Hepatocyte (in vitro differentiated cells): ENCODE data around the gene ALX4. TPM values are rescaled to one million over a fixed set of nuclear protein-coding genes. Genes with fewer than 3 reads are reported as not detected.

Experiments
- DNase-seq: peaks from one replicate; pipeline ENCODE4 v3.0.0-alpha.2; 2016; ENCODE audit warnings: low spot score
- H2AFZ ChIP-seq: fragments of 200-600 bp; sonication (generic); 2 replicates; pipeline ENCODE4 v1.6.0; 2016; ENCODE audit warnings: antibody characterized with exemption, mild to moderate bottlenecking
- H3K27ac ChIP-seq: fragments of 200-600 bp; sonication (generic); 2 replicates; pipeline ENCODE4 v1.5.1; 2016; ENCODE audit warnings: mild to moderate bottlenecking
- H3K27me3 ChIP-seq: fragments of 200-600 bp; sonication (generic); 2 replicates; pipeline ENCODE4 v1.6.1; 2016
- H3K36me3 ChIP-seq: fragments of 200-600 bp; sonication (generic); replicated peaks from 2 replicates; pipeline ENCODE4 v1.5.1; 2016; ENCODE audit warnings: low read depth; ENCODE audit not compliant: insufficient read depth
- H3K4me1 ChIP-seq: fragments of 200-600 bp; sonication (generic); 2 replicates; pipeline ENCODE4 v1.5.1; 2016; ENCODE audit warnings: mild to moderate bottlenecking, moderate library complexity; ENCODE audit not compliant: insufficient read depth
- H3K4me2 ChIP-seq: fragments of 200-600 bp; sonication (generic); 2 replicates; pipeline ENCODE4 v1.6.0; 2016
- H3K4me3 ChIP-seq: fragments of 200-600 bp; sonication (generic); 2 replicates; pipeline ENCODE4 v1.5.1; 2016; ENCODE audit warnings: mild to moderate bottlenecking
- H3K79me2 ChIP-seq: fragments of 200-600 bp; sonication (generic); 2 replicates; pipeline ENCODE4 v1.6.0; 2017; ENCODE audit warnings: mild to moderate bottlenecking
- H3K9me2 ChIP-seq: fragments of 200-600 bp; sonication (generic); replicated peaks from 2 replicates; pipeline ENCODE4 v1.6.0; 2017; ENCODE audit warnings: mild to moderate bottlenecking; ENCODE audit not compliant: insufficient read depth
- H3K9me3 ChIP-seq: fragments of 200-600 bp; sonication (generic); 2 replicates; pipeline ENCODE4 v1.5.1; 2016; ENCODE audit warnings: low read depth, mild to moderate bottlenecking
- H4K20me1 ChIP-seq: fragments of 200-600 bp; sonication (generic); 2 replicates; pipeline ENCODE4 v1.6.0; 2016; ENCODE audit warnings: mild to moderate bottlenecking; ENCODE audit not compliant: insufficient read depth, poor library complexity, severe bottlenecking
- CTCF ChIP-seq: fragments of 200-600 bp; sonication (generic); IDR thresholded peaks from 2 replicates; pipeline ENCODE4 v1.5.1; 2016; ENCODE audit warnings: antibody characterized with exemption, mild to moderate bottlenecking; ENCODE audit not compliant: poor library complexity
- EZH2 ChIP-seq: fragments of 200-600 bp; sonication (generic); IDR thresholded peaks from 2 replicates; pipeline ENCODE4 v1.6.1; 2016; ENCODE audit warnings: antibody characterized with exemption, mild to moderate bottlenecking, borderline replicate concordance
- EZH2phosphoT487 ChIP-seq: fragments of 200-600 bp; sonication (generic); IDR thresholded peaks from one replicate; pipeline ENCODE4 v1.6.1; 2018; ENCODE audit warnings: antibody characterized with exemption, mild to moderate bottlenecking, low read depth, moderate library complexity; ENCODE audit not compliant: unreplicated experiment, severe bottlenecking
- whole genome bisulfite sequencing: methylation state at CpG from one replicate; pipeline ENCODE4 v1.1.6; 2016; ENCODE audit warnings: low lambda C conversion rate; ENCODE audit errors: missing lambda C conversion rate; 5-methylcytosine and 5-hydroxymethylcytosine counted together
- polyA plus RNA-seq: library from polyadenylated mRNA; unstranded; fragments of >200 nt; fragmentation: Nextera tagmentation; extraction: Ambion mirVana; gene quantifications from 2 replicates; pipeline ENCODE4 v1.2.1, GENCODE V29; 2016
- total RNA-seq: library from RNA; depleted of rRNA; stranded (reverse); fragments of >200 nt; gene quantifications from 2 replicates; pipeline ENCODE4 v1.2.3, GENCODE V29; 2014

ALX4 gene
- total and polyA plus RNA-seq, 2 experiments from 2014 or later, result 1.3 to 3.8 TPM

- no peak overlapping the region for H3K4me3 ChIP-seq
- H3K4me2 ChIP-seq, result no peak overlapping the region
- H3K36me3 ChIP-seq, result no peaks in the 10 kb centered on the region
- no peaks in the 10 kb centered on the region for H3K9me2 ChIP-seq
- no peak for DNase-seq
- H2AFZ ChIP-seq, result no peak overlapping the region
- no peaks in the 10 kb centered on the region for H3K4me1 ChIP-seq
- no peaks in the 10 kb centered on the region for H3K79me2 ChIP-seq
- WGBS, result 73% methylated on average over 4 of the region's 4 CpGs
- TF ChIP-seq CTCF (no peak), EZH2phosphoT487 (no peak), EZH2 (no peak)
- no peaks in the 10 kb centered on the region for H3K9me3 ChIP-seq
- H3K27ac ChIP-seq, result no peak overlapping the region
- no peaks in the 10 kb centered on the region for H4K20me1 ChIP-seq
- H3K27me3 ChIP-seq, result no peaks in the 10 kb centered on the region
These were observed 89.8 kb downstream of the ALX4 start for GRCh38 chr11:44219830-44220796.

GRCh38 chr11:44217432-44217831, 92.5 kb downstream of the ALX4 start:
- 46% methylated on average over 1 of the region's 1 CpG for WGBS
- Histone ChIP-seq H3K9me2 (no peaks in the 10 kb centered on the region), H3K4me2 (no peak overlapping the region), H4K20me1 (no peaks in the 10 kb centered on the region), H2AFZ (no peak overlapping the region), H3K9me3 (peaks cover 9% of the 10 kb centered on the region), H3K27ac (no peak overlapping the region), H3K27me3 (no peaks in the 10 kb centered on the region), H3K4me1 (no peaks in the 10 kb centered on the region), H3K79me2 (no peaks in the 10 kb centered on the region), H3K36me3 (no peaks in the 10 kb centered on the region), H3K4me3 (no peak overlapping the region)
- TF ChIP-seq CTCF (no peak), EZH2phosphoT487 (peak; percentile 79), EZH2 (no peak)
- no peak for DNase-seq

- Histone ChIP-seq H3K9me3 (peaks cover 11% of the 10 kb centered on the region), H4K20me1 (no peaks in the 10 kb centered on the region), H2AFZ (no peak overlapping the region), H3K4me3 (no peak overlapping the region), H3K79me2 (no peaks in the 10 kb centered on the region), H3K9me2 (no peaks in the 10 kb centered on the region), H3K4me2 (no peak overlapping the region), H3K36me3 (no peaks in the 10 kb centered on the region), H3K27me3 (no peaks in the 10 kb centered on the region), H3K4me1 (no peaks in the 10 kb centered on the region), H3K27ac (no peak overlapping the region)
- WGBS, result 79% methylated on average over 1 of the region's 1 CpG
- no peak for TF ChIP-seq EZH2phosphoT487
- DNase-seq, result no peak
These were observed 96.8 kb downstream of the ALX4 start for GRCh38 chr11:44213148-44213547.

- WGBS, result 97% methylated on average over 6 of the region's 6 CpGs
- H4K20me1 ChIP-seq, result no peaks in the 10 kb centered on the region
- H2AFZ ChIP-seq, result no peak overlapping the region
- H3K4me3 ChIP-seq, result no peak overlapping the region
- no peak overlapping the region for H3K4me2 ChIP-seq
- no peaks in the 10 kb centered on the region for H3K27me3 ChIP-seq
- no peaks in the 10 kb centered on the region for H3K36me3 ChIP-seq
- H3K27ac ChIP-seq, result no peak overlapping the region
- H3K4me1 ChIP-seq, result no peaks in the 10 kb centered on the region
- DNase-seq, result no peak
- H3K79me2 ChIP-seq, result no peaks in the 10 kb centered on the region
- H3K9me3 ChIP-seq, result peaks cover 11% of the 10 kb centered on the region
- H3K9me2 ChIP-seq, result no peaks in the 10 kb centered on the region
- no peak for TF ChIP-seq EZH2phosphoT487
- no peak for TF ChIP-seq CTCF
- TF ChIP-seq EZH2, result no peak
These were observed 97.8 kb downstream of the ALX4 start for GRCh38 chr11:44212128-44212527.
